DND-41 (cell line): ENCODE data around the gene IQCK.

ENCODE experiments used
- ATAC-seq: fragments of 200-7000 bp; cut with Tn5 transposase; 3 replicates; pipeline ENCODE4 v1.9.1; 2021; ENCODE audit warnings: low read depth; ENCODE audit not compliant: insufficient read depth
- DNase-seq: peaks from one replicate; pipeline ENCODE4 v3.0.0-alpha.2; 2020
- H2AFZ ChIP-seq: 2 replicates; pipeline ENCODE4 v1.6.0; 2012; ENCODE audit warnings: low read depth, low read length
- H3K27ac ChIP-seq: 2 replicates; pipeline ENCODE4 v1.5.1; 2012; ENCODE audit warnings: low read length, inconsistent platforms
- H3K27me3 ChIP-seq: fragments of 200-600 bp; sonication (generic); 2 replicates; pipeline ENCODE4 v1.6.0; 2012; ENCODE audit warnings: low read length, mild to moderate bottlenecking, inconsistent platforms; ENCODE audit not compliant: insufficient read depth, poor library complexity
- H3K36me3 ChIP-seq: 2 replicates; pipeline ENCODE4 v1.5.1; 2012; ENCODE audit warnings: low read length, inconsistent platforms; ENCODE audit not compliant: insufficient read depth
- H3K4me1 ChIP-seq: 2 replicates; pipeline ENCODE4 v1.5.1; 2012; ENCODE audit warnings: mild to moderate bottlenecking, low read length; ENCODE audit not compliant: insufficient read depth
- H3K4me2 ChIP-seq: 2 replicates; pipeline ENCODE4 v1.6.0; 2012; ENCODE audit warnings: mild to moderate bottlenecking, moderate library complexity, low read length, inconsistent platforms; ENCODE audit not compliant: insufficient read depth
- H3K4me3 ChIP-seq, 2 experiments: fragments of 200-600 bp in 1 of 2; shearing (Covaris generic) in 1 of 2; 2 replicates each; pipeline ENCODE4 v1.5.1; 2012 to 2016; ENCODE audit warnings: inconsistent platforms in 2 of 2, low read length in 2 of 2, mild to moderate bottlenecking in 2 of 2, low read depth in 1 of 2, moderate library complexity in 1 of 2
- H3K79me2 ChIP-seq: 2 replicates; pipeline ENCODE4 v1.6.0; 2012; ENCODE audit warnings: low read length, inconsistent platforms; ENCODE audit not compliant: insufficient read depth
- H3K9ac ChIP-seq: 2 replicates; pipeline ENCODE4 v1.6.0; 2012; ENCODE audit warnings: low read depth, mild to moderate bottlenecking, inconsistent platforms, low read length, moderate library complexity
- H3K9me3 ChIP-seq: 2 replicates; pipeline ENCODE4 v1.5.1; 2012; ENCODE audit warnings: low read length, moderate library complexity, mild to moderate bottlenecking, inconsistent platforms; ENCODE audit not compliant: insufficient read depth, severe bottlenecking
- H4K20me1 ChIP-seq: 2 replicates; pipeline ENCODE4 v1.6.0; 2012; ENCODE audit warnings: low read length; ENCODE audit not compliant: insufficient read depth
- EZH2 ChIP-seq: IDR thresholded peaks from 3 replicates; pipeline ENCODE4 v1.6.1; 2012; ENCODE audit warnings: borderline replicate concordance, low read depth, mild to moderate bottlenecking, moderate library complexity, low read length, inconsistent platforms; ENCODE audit not compliant: severe bottlenecking
- TF ChIP-seq, protein P1 (sequence below): IDR thresholded peaks from 2 replicates; pipeline ENCODE4 v1.5.1; 2012; ENCODE audit warnings: borderline replicate concordance, low read length, moderate library complexity, mild to moderate bottlenecking; ENCODE audit not compliant: poor library complexity, severe bottlenecking; ENCODE audit errors: extremely low read depth

IQCK gene

DNA sequence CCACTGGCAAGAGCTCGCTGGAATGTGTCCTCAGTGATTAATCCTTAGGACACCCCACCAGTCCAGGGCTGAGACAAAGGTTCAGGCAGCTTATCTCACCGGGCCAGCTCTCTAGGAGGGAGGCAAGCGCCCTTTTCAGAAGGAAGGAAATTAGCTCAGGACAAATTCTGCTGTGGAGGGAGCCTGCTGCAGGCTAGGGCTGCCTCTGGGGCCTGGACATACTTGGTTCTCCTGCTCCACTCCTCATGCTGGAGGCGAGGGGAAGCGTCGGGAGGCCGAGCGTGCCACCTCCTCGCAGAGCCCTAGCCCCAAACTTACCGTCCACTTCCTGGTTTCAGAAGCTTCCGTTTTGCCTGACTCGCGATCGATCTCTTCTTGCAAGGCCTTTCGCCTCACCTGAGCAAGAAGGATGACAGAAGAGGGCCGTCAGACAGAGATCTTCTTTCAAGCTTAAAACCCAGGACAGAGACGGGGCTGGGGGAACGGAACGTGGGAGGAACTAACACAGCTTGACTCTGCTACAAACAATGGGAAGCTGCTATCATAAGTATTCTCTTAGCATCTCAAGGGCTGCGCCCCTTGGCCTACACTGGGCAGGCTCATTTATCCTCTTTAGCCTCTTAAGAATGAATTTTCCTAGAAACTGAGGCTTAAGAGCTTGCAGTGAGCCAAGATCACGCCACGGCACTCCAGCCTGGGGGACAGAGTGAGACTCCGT, 7.7 kb upstream of the IQCK start:
- ATAC-seq, result no peak
- peaks cover 44% of the 10 kb centered on the region for H3K79me2 ChIP-seq
- no peak overlapping the region for H3K4me2 ChIP-seq
- H3K4me3 ChIP-seq, result no peak overlapping the region
- peaks cover 80% of the 10 kb centered on the region for H4K20me1 ChIP-seq
- H3K4me1 ChIP-seq, result no peaks in the 10 kb centered on the region
- no peak overlapping the region for H3K9ac ChIP-seq
- DNase-seq, result no peak
- no peak overlapping the region for H2AFZ ChIP-seq
- peaks cover 96% of the 10 kb centered on the region for H3K36me3 ChIP-seq
- TF ChIP-seq, protein P1, sequence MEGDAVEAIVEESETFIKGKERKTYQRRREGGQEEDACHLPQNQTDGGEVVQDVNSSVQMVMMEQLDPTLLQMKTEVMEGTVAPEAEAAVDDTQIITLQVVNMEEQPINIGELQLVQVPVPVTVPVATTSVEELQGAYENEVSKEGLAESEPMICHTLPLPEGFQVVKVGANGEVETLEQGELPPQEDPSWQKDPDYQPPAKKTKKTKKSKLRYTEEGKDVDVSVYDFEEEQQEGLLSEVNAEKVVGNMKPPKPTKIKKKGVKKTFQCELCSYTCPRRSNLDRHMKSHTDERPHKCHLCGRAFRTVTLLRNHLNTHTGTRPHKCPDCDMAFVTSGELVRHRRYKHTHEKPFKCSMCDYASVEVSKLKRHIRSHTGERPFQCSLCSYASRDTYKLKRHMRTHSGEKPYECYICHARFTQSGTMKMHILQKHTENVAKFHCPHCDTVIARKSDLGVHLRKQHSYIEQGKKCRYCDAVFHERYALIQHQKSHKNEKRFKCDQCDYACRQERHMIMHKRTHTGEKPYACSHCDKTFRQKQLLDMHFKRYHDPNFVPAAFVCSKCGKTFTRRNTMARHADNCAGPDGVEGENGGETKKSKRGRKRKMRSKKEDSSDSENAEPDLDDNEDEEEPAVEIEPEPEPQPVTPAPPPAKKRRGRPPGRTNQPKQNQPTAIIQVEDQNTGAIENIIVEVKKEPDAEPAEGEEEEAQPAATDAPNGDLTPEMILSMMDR, result no peak
- TF ChIP-seq EZH2, result no peak
- no peak overlapping the region for H3K27ac ChIP-seq
- H3K27me3 ChIP-seq, result no peaks in the 10 kb centered on the region
- H3K9me3 ChIP-seq, result no peaks in the 10 kb centered on the region

DNA sequence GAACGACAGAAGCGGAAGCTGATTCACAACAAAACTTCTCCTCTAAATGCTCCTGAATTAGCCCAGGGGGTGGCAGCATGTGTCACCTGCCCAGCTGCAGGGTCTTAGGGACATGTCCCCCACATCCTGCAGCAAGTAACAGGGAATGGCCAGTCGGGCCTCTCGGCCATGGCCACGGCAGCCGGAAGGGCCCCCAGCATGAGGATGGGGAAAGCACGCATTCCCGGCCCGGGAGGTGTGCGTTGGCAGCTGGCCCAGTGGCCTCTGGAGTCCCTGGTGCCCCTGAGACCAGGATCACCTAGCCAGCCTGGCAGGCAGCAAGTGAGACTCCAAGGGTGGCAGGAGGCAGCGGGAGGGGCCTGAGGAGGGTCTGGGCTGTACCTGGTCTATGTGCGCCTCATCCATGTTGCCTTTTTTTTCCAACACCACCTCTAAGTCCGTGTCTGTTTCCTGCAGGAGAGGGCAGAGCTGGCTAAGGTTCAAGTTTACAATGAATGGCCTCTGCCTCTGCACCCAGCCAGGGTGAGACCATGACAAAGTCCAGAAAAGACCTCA, 7.0 kb upstream of the IQCK start:
- Histone ChIP-seq H4K20me1 (peaks cover 80% of the 10 kb centered on the region), H3K9me3 (no peaks in the 10 kb centered on the region), H3K79me2 (peaks cover 51% of the 10 kb centered on the region), H2AFZ (no peak overlapping the region), H3K27me3 (no peaks in the 10 kb centered on the region), H3K4me2 (no peak overlapping the region), H3K9ac (no peak overlapping the region), H3K27ac (no peak overlapping the region), H3K4me1 (peaks cover 6% of the 10 kb centered on the region), H3K36me3 (peaks cover 94% of the 10 kb centered on the region), H3K4me3 (no peak overlapping the region)
- ATAC-seq (no peak), DNase-seq (no peak)
- TF ChIP-seq, protein P1, result no peak
- no peak for TF ChIP-seq EZH2

DNA sequence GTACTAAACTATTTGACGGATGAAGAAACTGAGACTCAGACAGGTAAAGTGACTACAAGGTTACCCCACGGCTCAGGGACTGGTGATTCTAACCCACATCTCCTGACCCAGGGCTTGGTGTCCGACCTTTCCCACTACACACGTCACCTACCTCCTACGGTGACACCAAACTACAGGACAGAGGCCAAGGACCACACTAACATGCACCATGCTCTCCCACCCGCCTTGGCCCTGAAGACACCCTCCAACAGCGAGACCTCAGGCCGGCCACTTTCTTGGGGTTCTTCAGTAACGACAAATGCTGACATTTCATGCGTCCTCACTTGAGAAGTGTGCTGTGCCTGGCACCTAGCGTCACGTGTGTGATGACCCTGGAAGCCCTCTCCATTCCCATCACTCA, 6.4 kb upstream of the IQCK start:
- peaks cover 57% of the 10 kb centered on the region for H3K79me2 ChIP-seq
- H3K9me3 ChIP-seq, result no peaks in the 10 kb centered on the region
- H3K27me3 ChIP-seq, result no peaks in the 10 kb centered on the region
- peaks cover 81% of the 10 kb centered on the region for H4K20me1 ChIP-seq
- H3K27ac ChIP-seq, result no peak overlapping the region
- H3K4me1 ChIP-seq, result peaks cover 12% of the 10 kb centered on the region
- TF ChIP-seq, protein P1, result no peak
- no peak for TF ChIP-seq EZH2
- H3K36me3 ChIP-seq, result peaks cover 91% of the 10 kb centered on the region
- no peak overlapping the region for H2AFZ ChIP-seq
- no peak overlapping the region for H3K4me3 ChIP-seq
- no peak for DNase-seq
- H3K9ac ChIP-seq, result no peak overlapping the region
- no peak overlapping the region for H3K4me2 ChIP-seq
- ATAC-seq, result no peak
